ENCODE measurements around the gene TOLLIP.

The TOLLIP gene

GRCh38 chr11:1292018-1292643 lies 17.3 kb downstream of the TOLLIP start:
- Histone ChIP-seq H3K4me3 (ENCODE audit: severe bottlenecking) (no peak overlapping the region), H3K27me3 (ENCODE audit: insufficient read depth, poor library complexity, severe bottlenecking) (no peaks in the 10 kb centered on the region), H3K36me3 (ENCODE audit: low read depth) (peaks cover 20% of the 10 kb centered on the region), H3K27ac (ENCODE audit: poor library complexity, severe bottlenecking) (no peak overlapping the region), H3K4me1 (ENCODE audit: insufficient read depth, poor library complexity, severe bottlenecking) (no peaks in the 10 kb centered on the region), H3K9me3 (ENCODE audit: severe bottlenecking) (no peaks in the 10 kb centered on the region)
- ATAC-seq (ENCODE audit: low read depth) (no peak), DNase-seq (ENCODE audit: low spot score) (no peak)
- no peak for TF ChIP-seq CTCF (IDR thresholded peaks at IDR 0.05; ENCODE audit: poor library complexity, severe bottlenecking)

- no peak overlapping the region for H3K4me3 ChIP-seq (ENCODE audit: severe bottlenecking)
- ATAC-seq (ENCODE audit: low read depth) (no peak), DNase-seq (ENCODE audit: low spot score) (no peak)
- TF ChIP-seq CTCF (IDR thresholded peaks at IDR 0.05; ENCODE audit: poor library complexity, severe bottlenecking) = no peak
- H3K27me3 ChIP-seq (ENCODE audit: insufficient read depth, poor library complexity, severe bottlenecking) = no peaks in the 10 kb centered on the region
- H3K9me3 ChIP-seq (ENCODE audit: severe bottlenecking) = no peaks in the 10 kb centered on the region
- H3K4me1 ChIP-seq (ENCODE audit: insufficient read depth, poor library complexity, severe bottlenecking) = no peaks in the 10 kb centered on the region
- H3K27ac ChIP-seq (ENCODE audit: poor library complexity, severe bottlenecking) = no peak overlapping the region
- H3K36me3 ChIP-seq (ENCODE audit: low read depth) = peaks cover 20% of the 10 kb centered on the region
These were observed 18.0 kb downstream of the TOLLIP start for GRCh38 chr11:1291295-1292017.

GRCh38 chr11:1290052-1291040 lies 19.1 kb downstream of the TOLLIP start:
- ATAC-seq (ENCODE audit: low read depth) (no peak), DNase-seq (ENCODE audit: low spot score) (no peak)
- Histone ChIP-seq H3K4me3 (ENCODE audit: severe bottlenecking) (no peak overlapping the region), H3K36me3 (ENCODE audit: low read depth) (peaks cover 19% of the 10 kb centered on the region), H3K4me1 (ENCODE audit: insufficient read depth, poor library complexity, severe bottlenecking) (no peaks in the 10 kb centered on the region), H3K27me3 (ENCODE audit: insufficient read depth, poor library complexity, severe bottlenecking) (no peaks in the 10 kb centered on the region), H3K9me3 (ENCODE audit: severe bottlenecking) (no peaks in the 10 kb centered on the region), H3K27ac (ENCODE audit: poor library complexity, severe bottlenecking) (no peak overlapping the region)
- TF ChIP-seq CTCF (IDR thresholded peaks at IDR 0.05; ENCODE audit: poor library complexity, severe bottlenecking) = no peak

GRCh38 chr11:1289211-1289935 lies 20.1 kb downstream of the TOLLIP start:
- no peaks in the 10 kb centered on the region for H3K9me3 ChIP-seq (ENCODE audit: severe bottlenecking)
- no peaks in the 10 kb centered on the region for H3K4me1 ChIP-seq (ENCODE audit: insufficient read depth, poor library complexity, severe bottlenecking)
- no peak overlapping the region for H3K4me3 ChIP-seq (ENCODE audit: severe bottlenecking)
- ATAC-seq (ENCODE audit: low read depth) (no peak), DNase-seq (ENCODE audit: low spot score) (no peak)
- no peak overlapping the region for H3K27ac ChIP-seq (ENCODE audit: poor library complexity, severe bottlenecking)
- TF ChIP-seq CTCF (IDR thresholded peaks at IDR 0.05; ENCODE audit: poor library complexity, severe bottlenecking) = no peak
- peaks cover 15% of the 10 kb centered on the region for H3K36me3 ChIP-seq (ENCODE audit: low read depth)
- no peaks in the 10 kb centered on the region for H3K27me3 ChIP-seq (ENCODE audit: insufficient read depth, poor library complexity, severe bottlenecking)

Measured in RWPE2 (cell line).